ENCODE data around the gene EVI5L. TPM values are rescaled to one million over a fixed set of nuclear protein-coding genes. Genes with fewer than 3 reads are reported as not detected.
A peak's percentile ranks its signal among the peaks of the same experiment; 100 is the strongest.

Gene EVI5L
- total and polyA plus RNA-seq, 2 of the 4 experiments (the other 2 are of a cell fraction): 12.7 to 14.6 TPM

DNA sequence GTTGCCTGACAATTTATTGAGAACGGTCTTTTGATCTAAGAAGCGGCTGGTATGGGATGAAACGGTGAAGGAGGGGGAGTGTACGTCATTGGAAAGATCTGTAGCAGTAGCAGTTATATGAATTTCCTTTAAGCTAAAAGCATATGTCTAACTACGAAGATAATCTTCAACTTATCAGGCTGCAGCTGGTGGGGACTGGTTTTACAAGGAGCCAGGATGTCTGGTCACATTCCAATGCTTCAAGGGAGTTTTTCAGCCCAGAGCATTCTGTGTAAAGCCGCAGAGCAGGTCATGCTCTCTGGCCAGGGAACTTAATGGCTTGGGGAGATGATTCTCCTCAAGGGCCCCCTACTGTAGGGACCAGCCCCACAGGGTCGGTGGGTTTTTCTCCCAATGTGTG is 37.7 kb upstream of the EVI5L start:
- Histone ChIP-seq H2BK120ac (ENCODE audit: low read depth, low read length) (no peak overlapping the region), H2BK20ac (ENCODE audit: low read depth, low read length) (no peak overlapping the region), H3K79me1 (ENCODE audit: low read depth in 1 of 2, low read length in 2 of 2) (no peaks in the 10 kb centered on the region), H3K4me3 (ENCODE audit: insufficient read depth, low read depth, low read length) (no peak overlapping the region), H3K9ac (ENCODE audit: low read depth, low read length) (no peak overlapping the region), H4K8ac (ENCODE audit: low read depth in 2 of 2, low read length in 2 of 2) (no peak overlapping the region), H2AFZ (replicated peaks; ENCODE audit: low read length, poor library complexity) (no peak overlapping the region), H2BK5ac (ENCODE audit: low read depth, low read length, poor library complexity, severe bottlenecking) (no peak overlapping the region), H3K9me3 (ENCODE audit: control insufficient read depth, insufficient read depth, low read length) (no peaks in the 10 kb centered on the region; the same call in 1 of the 2 replicates), H3K9me1 (ENCODE audit: insufficient read depth, low read length) (0 out of 2 replicates have a peak, but pooled peaks cover 3% of the 10 kb centered on the region), H3K4me2 (ENCODE audit: low read depth, low read length) (no peak overlapping the region), H3K4ac (ENCODE audit: low read depth, low read length) (no peak overlapping the region), H2BK15ac (ENCODE audit: low read depth, low read length) (no peak overlapping the region), H3K27me3 (ENCODE audit: control insufficient read depth, insufficient read depth, low read length) (peaks cover 24% of the 10 kb centered on the region), H2AK5ac (ENCODE audit: low read depth, low read length) (no peak overlapping the region), H3K4me1 (ENCODE audit: control insufficient read depth, insufficient read depth, low read length) (peaks cover 6% of the 10 kb centered on the region), H3K36me3 (ENCODE audit: control insufficient read depth, insufficient read depth, low read length) (no peaks in the 10 kb centered on the region), H4K91ac (ENCODE audit: insufficient read depth, low read depth, low read length) (no peak overlapping the region), H3K18ac (ENCODE audit: low read depth, low read length) (no peak overlapping the region), H3K23ac (ENCODE audit: low read depth, low read length) (no peak overlapping the region), H2AK9ac (replicated peaks; ENCODE audit: low read depth, low read length, poor library complexity) (no peak overlapping the region), H3K27ac (ENCODE audit: insufficient read depth, low read length) (no peak overlapping the region), H3K56ac (ENCODE audit: extremely low read depth, insufficient read depth, low read length) (no peak overlapping the region), H4K20me1 (ENCODE audit: insufficient read depth, low read length) (no peaks in the 10 kb centered on the region), H4K5ac (ENCODE audit: low read depth, low read length) (no peak overlapping the region), H3K14ac (replicated peaks; ENCODE audit: low read depth, low read length) (no peak overlapping the region)
- peak; percentile 51 for DNase-seq
- CTCF ChIA-PET: no interaction called here
- no TSS peak for BruUV-seq (replicated peaks)
- POLR2A ChIA-PET (ENCODE audit: unreplicated experiment): no interaction called here
- intact Hi-C loops (cut with micrococcal nuclease) (no loop called here), in situ Hi-C loops (cut with MboI; ENCODE audit: low sequenced_read_pairs) (loop anchor here (10.0 kb wide), 1 partner anchor 107 kb away; the partner anchor contains the start of gene TRAPPC5), dilution Hi-C loops (cut with HindIII; ENCODE audit: low sequenced_read_pairs, unreplicated experiment) (no loop called here)
- TF ChIP-seq RFX5 (IDR thresholded peaks at IDR 0.05; ENCODE audit: low read depth, low read length) (no peak), RAD21 (IDR thresholded peaks at IDR 0.05; ENCODE audit: low read length) (no peak), FOS (IDR thresholded peaks at IDR 0.05; ENCODE audit: low read depth, low read length) (no peak), MAFK (IDR thresholded peaks at IDR 0.05; ENCODE audit: low read depth, low read length) (no peak), SMC3 (IDR thresholded peaks at IDR 0.05; ENCODE audit: low read depth, low read length) (no peak), RCOR1 (IDR thresholded peaks at IDR 0.05; ENCODE audit: insufficient replicate concordance, low read length) (no peak), CEBPB (IDR thresholded peaks at IDR 0.05; ENCODE audit: low read depth, low read length) (no peak), ELK1 (IDR thresholded peaks at IDR 0.05; ENCODE audit: borderline replicate concordance, low read depth, low read length) (no peak), POLR2A (IDR thresholded peaks at IDR 0.05; ENCODE audit: low read depth, low read length) (no peak), NFE2L2 (IDR thresholded peaks at IDR 0.05; ENCODE audit: low read depth, low read length) (no peak), MXI1 (IDR thresholded peaks at IDR 0.05; ENCODE audit: borderline replicate concordance, low read depth, low read length) (no peak), BHLHE40 (IDR thresholded peaks at IDR 0.05; ENCODE audit: low read depth, low read length) (no peak), CHD1 (IDR thresholded peaks at IDR 0.05; ENCODE audit: low read depth, low read length) (no peak)
- TF ChIP-seq, protein P1, sequence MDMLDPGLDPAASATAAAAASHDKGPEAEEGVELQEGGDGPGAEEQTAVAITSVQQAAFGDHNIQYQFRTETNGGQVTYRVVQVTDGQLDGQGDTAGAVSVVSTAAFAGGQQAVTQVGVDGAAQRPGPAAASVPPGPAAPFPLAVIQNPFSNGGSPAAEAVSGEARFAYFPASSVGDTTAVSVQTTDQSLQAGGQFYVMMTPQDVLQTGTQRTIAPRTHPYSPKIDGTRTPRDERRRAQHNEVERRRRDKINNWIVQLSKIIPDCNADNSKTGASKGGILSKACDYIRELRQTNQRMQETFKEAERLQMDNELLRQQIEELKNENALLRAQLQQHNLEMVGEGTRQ (IDR thresholded peaks at IDR 0.05; ENCODE audit: low read depth, low read length): no peak
- TF ChIP-seq, protein P2, sequence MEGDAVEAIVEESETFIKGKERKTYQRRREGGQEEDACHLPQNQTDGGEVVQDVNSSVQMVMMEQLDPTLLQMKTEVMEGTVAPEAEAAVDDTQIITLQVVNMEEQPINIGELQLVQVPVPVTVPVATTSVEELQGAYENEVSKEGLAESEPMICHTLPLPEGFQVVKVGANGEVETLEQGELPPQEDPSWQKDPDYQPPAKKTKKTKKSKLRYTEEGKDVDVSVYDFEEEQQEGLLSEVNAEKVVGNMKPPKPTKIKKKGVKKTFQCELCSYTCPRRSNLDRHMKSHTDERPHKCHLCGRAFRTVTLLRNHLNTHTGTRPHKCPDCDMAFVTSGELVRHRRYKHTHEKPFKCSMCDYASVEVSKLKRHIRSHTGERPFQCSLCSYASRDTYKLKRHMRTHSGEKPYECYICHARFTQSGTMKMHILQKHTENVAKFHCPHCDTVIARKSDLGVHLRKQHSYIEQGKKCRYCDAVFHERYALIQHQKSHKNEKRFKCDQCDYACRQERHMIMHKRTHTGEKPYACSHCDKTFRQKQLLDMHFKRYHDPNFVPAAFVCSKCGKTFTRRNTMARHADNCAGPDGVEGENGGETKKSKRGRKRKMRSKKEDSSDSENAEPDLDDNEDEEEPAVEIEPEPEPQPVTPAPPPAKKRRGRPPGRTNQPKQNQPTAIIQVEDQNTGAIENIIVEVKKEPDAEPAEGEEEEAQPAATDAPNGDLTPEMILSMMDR (conservative IDR thresholded peaks at IDR 0.05; ENCODE audit: low read depth, low read length): no peak
- WGBS, 2 experiments (ENCODE audit: extremely low coverage in 2 of 2, insufficient read length in 1 of 2): 0% methylated on average over 1 of the region's 7 CpGs; no CpG with 5 or more reads in 1 of the 2 experiments
- ATAC-seq (ENCODE audit: low read depth): 0 out of 2 replicates have a peak, but pooled peaks have one; percentile 30
